CD4-positive, alpha-beta T cell treated with Interferon gamma for 1 hour (primary cell): ENCODE results near the gene CALCA.

Experiments
- DNase-seq: peaks from one replicate; pipeline ENCODE4 v3.0.0-alpha.2; 2020

The CALCA gene

DNA sequence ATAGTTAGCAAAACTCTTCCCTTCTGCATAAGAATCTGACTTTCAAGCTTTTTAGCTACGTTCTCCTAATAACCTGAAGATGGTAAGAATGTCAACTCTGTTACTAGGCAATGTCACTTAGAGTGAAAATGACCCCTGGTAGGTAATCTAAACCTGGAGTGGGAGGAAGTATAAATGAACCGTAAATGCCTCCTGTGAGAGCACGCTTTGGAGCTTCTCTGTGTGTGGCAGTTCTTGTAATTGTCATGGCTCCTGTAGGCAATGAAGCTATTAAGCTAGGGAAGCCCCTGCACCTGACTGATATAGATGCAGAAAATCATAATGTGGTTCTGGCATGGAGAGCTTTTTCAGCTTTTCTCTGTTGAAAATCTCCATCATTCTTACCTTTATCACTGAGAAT, 29.4 kb downstream of the CALCA start:
- DNase-seq, result no peak

DNA sequence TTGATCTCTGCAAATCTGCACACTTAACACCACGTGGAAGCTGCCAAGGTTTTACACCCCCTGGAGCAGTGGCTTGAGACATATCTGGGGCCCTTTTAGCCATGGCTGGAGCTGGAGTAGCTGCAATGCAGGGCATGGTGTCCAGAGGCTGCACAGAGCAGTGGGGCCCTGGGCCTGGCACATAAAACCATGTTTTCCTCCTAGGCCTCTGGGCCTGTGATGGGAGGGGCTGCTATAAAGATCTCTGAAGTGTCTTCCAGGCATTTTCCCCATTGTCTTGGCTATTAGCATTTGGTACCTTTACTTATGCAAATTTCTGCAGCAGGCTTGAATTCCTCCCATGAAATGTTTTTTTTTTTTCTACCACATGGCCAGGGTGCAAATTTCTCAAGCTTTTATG, 33.2 kb downstream of the CALCA start:
- DNase-seq, result no peak

GRCh38 chr11:14934641-14935351, 37.4 kb downstream of the CALCA start:
- no peak for DNase-seq

DNA sequence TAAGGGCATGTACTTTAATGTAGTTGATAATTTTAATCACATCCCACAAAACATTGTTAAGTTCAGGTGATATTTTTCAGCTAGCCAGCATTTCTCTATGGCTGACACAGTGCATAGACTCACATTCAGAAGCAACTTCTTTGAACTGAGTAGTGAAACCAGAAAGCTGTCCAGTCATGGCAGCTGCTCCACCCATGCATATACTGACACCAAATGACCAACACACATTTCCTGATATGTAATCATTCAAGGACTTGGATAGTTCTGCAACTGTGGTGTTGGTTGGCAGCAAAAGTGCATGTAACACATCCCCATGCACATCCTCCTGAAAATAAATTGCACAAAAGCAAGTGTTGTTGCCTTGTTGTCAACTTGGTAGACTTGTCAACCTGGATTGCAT, 39.7 kb downstream of the CALCA start:
- DNase-seq, result no peak

- no peak for DNase-seq
Measured at GRCh38 chr11:14930369-14930768, 41.8 kb downstream of the CALCA start.

DNA sequence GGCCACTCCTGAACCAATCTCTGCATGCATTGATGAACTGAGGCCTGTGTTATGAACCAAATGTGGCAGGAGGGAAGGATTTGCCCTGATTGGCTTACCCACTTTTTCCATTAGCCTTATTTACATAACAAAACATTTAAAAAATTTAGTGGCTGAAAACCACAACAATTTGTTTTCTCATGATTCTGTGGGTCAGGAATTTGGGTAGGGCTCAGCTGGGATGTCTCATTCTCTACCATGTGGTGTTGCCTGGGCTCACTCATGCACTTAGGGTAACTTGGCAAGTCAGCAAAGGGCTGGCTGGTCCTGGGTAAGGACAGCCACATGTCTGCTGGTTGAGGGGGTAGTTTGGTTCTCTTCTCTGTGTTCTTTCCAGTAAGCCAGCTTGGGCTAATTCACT, 45.0 kb downstream of the CALCA start:
- no peak for DNase-seq

- DNase-seq, result no peak
Measured at GRCh38 chr11:14924318-14924717, 47.8 kb downstream of the CALCA start.
